HG03135 (cell line): Measurements from ENCODE around the gene PPP1R14B.

Experiments
- ATAC-seq: cut with Tn5 transposase; IDR thresholded peaks from one replicate; pipeline ENCODE4 v1.9.1; 2021; ENCODE audit warnings: mild to moderate bottlenecking, moderate library complexity; ENCODE audit not compliant: unreplicated experiment

PPP1R14B gene

DNA sequence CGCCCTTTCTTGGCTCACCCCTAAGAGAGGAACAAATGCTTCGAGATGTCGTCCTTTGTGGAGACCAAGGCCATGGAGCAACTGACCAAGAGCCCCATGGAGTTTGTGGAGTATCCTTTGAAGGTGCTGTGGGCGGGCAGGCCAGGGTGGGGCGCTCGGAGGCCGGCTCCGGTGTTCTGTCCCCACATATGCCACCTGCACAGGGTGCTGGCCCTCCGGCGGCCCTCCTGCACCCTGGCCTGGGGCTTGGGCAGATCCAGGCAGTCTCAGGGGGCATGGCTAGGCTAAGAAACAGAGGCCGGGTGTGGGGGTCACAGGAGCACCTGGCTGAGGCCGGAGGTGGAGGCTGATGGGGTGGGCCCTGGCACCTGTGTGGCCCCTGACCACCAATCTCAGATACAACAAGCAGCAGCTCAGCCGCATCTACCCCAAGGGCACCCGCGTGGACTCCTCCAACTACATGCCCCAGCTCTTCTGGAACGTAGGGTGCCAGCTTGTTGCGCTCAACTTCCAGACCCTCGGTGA, 14.9 kb upstream of the PPP1R14B start:
- no peak for ATAC-seq

DNA sequence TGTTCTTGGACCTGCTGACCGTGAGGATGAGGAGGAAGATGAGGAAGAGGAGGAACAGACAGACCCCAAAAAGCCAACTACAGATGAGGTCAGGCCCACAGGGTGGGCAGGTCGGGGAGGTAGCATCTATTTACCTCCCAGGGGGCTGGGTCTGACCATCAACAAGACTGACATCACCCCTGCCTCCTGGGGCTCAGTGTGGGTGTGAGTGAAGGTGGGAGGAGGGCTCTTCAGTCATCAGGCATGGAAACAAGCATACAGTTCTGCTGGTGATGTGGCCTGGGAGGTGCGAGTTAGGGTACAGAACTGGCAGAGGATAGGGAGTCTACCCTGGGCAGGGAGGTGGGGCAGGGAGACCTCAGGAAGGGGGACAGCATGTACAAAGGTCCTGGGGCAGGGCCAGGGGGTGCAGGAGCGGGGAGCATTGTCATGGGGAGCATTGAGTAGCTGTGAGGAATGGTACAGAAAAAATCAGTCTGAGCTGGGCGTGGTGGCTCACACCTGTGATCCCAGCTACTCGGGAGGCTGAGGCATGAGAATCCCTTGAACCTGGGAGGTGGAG, 13.5 kb upstream of the PPP1R14B start:
- ATAC-seq, result no peak

- no peak for ATAC-seq
Observed at GRCh38 chr11:64259533-64260067, 12.9 kb upstream of the PPP1R14B start.

DNA sequence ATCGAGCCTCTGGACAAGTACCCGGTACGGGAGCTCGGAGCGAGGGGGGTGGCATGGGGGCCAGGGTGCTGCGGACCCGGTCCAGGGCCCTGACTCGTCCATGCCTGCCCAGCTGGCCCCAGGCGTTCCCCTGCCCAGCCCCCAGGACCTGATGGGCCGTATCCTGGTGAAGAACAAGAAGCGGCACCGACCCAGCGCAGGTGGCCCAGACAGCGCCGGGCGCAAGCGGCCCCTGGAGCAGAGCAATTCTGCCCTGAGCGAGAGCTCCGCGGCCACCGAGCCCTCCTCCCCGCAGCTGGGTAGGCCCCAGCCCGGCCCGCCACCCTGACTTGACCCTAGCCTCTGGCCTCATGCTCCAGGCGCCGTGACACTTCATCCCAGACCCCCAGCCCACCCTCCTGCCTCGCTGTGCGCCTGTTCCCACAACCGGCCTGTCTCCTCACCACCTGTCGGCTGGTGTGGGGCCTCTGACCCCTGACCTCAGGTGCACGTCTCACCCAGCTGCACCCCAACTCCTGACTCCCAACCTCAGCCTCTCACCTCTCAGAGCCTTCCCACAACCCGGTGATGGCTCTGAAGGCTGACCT, 12.3 kb upstream of the PPP1R14B start:
- no peak for ATAC-seq

DNA sequence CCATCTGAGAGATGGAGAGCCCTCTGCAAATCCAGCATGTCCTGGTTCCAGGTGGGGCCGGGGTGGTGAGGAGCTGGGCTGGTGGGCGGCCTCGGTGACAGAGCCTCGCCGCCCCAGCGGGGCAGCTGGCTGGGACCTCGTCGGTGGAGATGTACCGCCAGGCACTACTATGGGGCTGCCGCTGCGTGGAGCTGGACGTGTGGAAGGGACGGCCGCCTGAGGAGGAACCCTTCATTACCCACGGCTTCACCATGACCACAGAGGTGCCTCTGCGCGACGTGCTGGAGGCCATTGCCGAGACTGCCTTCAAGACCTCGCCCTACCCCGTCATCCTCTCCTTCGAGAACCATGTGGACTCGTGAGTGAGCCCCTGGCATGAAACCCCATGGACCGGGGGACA, 11.6 kb upstream of the PPP1R14B start:
- ATAC-seq, result no peak

GRCh38 chr11:64256300-64256699, 9.6 kb upstream of the PPP1R14B start:
- no peak for ATAC-seq

- no peak for ATAC-seq
Observed at GRCh38 chr11:64255135-64256128, 8.7 kb upstream of the PPP1R14B start.

GRCh38 chr11:64254326-64254725, 7.6 kb upstream of the PPP1R14B start:
- no peak for ATAC-seq

GRCh38 chr11:64253481-64253880, 6.7 kb upstream of the PPP1R14B start:
- no peak for ATAC-seq

DNA sequence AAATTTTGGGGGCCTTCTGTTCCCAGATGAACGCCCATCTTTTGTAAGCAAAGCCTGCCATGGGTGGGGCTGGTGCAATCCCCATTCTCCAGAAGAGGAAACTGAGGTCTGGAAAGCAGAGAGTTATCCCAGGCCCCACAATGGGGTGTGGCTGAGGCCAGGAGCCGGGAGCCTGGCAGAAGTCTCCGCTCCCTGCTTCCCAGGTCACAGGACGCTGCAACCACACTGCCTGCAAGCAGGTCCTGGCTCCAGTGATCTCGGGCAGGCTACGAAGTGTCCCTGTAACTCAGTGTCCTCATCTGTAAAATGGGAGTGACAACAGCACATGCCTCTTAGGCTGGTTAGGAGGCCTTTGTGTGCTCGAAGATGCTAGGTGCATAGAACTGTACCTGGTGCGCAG, 6.3 kb upstream of the PPP1R14B start:
- ATAC-seq, result no peak

DNA sequence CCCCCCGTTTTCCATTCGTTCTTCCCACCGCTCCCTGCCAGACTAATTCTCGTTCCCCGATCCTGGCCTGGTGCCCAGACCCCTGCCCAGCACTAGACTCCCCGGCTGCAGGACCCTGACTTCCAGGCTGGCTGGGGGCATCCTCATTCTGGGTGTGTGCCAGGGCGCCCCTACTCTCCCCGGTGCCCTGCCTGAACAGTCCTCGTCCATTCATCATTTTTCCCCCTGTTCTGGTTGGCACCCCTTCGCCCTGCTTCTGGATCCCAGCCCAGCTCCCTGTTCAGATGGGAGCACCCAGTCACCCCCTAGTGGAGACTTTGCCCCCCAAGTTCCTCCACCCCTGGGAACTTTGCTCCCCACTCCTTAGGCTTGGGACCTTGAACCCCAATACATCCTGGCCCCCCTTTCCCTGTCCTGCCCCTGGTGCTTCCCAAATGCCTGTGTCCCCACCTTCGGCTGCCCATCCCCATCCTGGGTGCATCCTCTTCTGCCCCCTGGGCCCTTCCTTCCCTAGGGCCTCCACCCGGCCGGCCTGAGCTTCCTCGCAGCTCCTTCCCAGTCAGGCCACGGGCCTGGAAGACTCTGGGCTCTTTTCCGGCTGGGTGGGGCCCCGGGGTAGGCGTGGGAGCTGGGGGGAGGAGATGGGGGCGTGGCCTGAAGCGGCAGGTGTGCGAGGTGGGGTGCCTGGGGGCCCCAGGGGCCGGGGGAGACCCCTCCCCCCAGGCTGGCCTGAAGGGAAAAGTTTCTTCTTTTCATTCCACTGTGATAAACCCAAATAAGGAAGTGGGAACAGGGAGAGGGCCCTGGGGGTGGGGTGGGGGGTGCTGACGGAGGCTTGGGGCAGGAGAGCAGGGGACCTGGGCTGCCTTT, 5.5 kb upstream of the PPP1R14B start:
- no peak for ATAC-seq

DNA sequence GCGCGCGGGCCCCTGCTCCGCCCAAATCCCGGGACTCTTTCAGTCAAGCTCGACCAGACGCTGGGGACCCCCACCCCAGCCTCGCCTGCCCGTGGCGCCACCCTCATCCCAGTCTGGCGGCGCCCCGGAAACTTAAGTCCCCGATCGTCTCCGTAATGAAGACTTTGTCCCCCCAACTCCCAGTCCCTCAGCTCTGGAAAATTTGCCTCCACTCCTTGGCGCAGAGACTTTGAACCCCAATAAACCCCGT, 4.9 kb upstream of the PPP1R14B start:
- no peak for ATAC-seq

- no peak for ATAC-seq
Observed at GRCh38 chr11:64251016-64251752, 4.4 kb upstream of the PPP1R14B start, which contains the start of gene PLCB3. PLCB3 (plus strand) TSS chr11:64251530; CDS start chr11:64251650, 120 bp downstream.

DNA sequence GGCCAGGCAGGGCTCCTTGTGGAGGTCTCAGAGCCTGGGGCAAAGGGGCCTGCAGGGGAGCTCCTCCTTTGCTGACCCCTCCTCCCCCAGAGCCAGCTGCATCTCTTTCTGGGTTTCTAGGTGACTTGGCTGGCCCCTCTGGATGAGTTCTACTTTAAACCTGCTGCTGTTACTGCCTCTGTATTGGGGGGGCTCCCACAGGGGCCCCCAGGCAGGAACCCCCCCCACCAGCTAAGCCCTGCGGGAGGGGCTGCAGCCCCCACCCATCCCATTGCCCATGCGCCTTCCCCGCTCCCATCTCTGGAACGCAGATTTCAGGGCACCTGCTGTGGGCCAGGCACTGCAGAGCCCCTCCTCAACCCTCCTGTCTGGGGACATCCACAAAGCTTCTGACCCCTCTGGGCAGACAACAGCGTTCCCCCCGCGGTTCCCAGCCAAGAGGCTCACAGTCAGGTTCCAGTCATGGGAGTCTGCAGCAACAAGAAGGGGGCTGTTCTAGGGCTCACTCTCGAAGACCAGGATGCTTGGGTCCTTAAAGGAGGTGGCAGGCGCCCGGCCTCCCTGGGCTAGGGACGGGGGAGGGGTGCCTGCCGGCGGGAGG, 3.8 kb upstream of the PPP1R14B start:
- ATAC-seq, result no peak

GRCh38 chr11:64249563-64250414, 3.0 kb upstream of the PPP1R14B start:
- no peak for ATAC-seq

DNA sequence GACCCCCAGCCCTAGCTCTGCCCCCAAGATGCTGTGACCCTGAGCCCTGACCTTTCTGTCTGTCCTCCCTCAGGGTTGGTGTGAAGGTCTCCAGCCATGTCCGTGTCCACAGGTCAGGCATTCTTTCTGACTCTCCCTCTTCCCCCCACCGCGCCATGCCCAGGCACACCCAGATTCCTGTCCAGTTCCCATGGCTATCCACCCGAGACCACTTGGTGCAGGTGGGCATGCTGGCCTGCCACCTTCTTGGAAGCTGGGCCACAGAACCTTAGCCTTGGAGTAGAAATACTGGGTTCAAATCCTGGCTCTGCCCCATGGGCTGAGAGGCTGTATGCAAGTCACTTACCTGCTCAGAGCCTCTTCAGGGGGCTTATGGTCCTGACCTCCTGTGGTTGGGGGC, 2.3 kb upstream of the PPP1R14B start:
- no peak for ATAC-seq

- ATAC-seq, result no peak
Observed at GRCh38 chr11:64248578-64248977, 1.8 kb upstream of the PPP1R14B start.

DNA sequence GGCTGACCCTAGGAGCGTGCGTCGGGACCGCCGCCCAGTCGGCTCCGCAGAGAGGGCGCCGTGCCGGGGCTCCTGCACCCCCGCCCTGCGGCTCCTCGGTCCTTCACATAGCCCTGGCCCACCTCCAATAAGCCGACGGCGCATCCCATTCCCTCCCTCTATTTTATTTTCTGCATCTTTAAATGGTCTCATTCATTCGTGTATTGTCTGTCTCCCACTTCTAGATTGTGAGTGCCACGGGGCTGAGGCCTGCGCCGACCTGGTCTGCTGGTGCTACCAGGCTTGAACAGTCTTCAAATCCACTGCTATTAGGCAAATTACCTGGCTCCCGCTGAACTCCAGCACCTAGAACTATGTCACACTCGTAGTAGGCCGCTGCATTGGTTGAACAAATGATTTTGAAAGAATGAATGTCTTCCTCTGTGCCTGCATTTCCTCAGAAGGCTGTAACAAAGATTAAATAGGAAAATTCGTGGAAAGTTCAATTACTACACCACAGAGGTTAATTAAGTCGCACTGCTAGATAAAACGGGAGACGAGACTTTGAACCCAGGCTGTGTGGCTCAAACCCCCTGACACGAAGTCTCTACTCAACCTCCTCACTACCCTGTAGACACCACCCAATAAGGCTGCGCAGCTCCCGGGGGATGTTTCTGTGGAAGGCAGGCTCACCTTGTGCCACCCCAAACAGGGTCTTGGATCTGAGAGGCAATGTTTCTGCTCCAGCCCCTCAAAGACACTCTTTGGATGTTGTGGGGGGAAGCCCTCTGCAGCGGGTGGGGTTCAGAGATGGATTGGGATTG, 1.2 kb upstream of the PPP1R14B start:
- no peak for ATAC-seq
